B cell (primary cell): Measurements from ENCODE around the gene NHS. TPM values are rescaled to one million over a fixed set of nuclear protein-coding genes. Genes with fewer than 3 reads are reported as not detected.

Experiments used
- ATAC-seq: fragments of 200-7000 bp; cut with Tn5 transposase; one replicate; pipeline ENCODE4 v1.10.0; 2021; ENCODE audit warnings: low read depth, mild to moderate bottlenecking, moderate number of reproducible peaks, moderate library complexity
- CTCF ChIA-PET: fragments of 350-600 bp; sonication (Branson Sonifier 250); formaldehyde crosslinking; loops from one replicate; lab custom pipeline; 2021; ENCODE audit warnings: antibody characterized with exemption, inconsistent platforms; lab: Charles Lee
- POLR2A ChIA-PET: fragments of 350-600 bp; sonication (Branson Sonifier 250); formaldehyde crosslinking; loops from one replicate; lab custom pipeline; 2021; ENCODE audit warnings: antibody characterized with exemption; lab: Charles Lee
- DNase-seq: peaks from one replicate; pipeline ENCODE4 v3.0.0; 2013
- H2AFZ ChIP-seq: 2 replicates; pipeline ENCODE4 v1.6.1; 2012; ENCODE audit warnings: mild to moderate bottlenecking, low read depth, low read length; ENCODE audit not compliant: insufficient read depth, poor library complexity, severe bottlenecking
- H3K27ac ChIP-seq, 2 donors: 1 replicate in 1 of 2; 2 replicates in 1 of 2; pipeline ENCODE4 v1.5.1; 2012 to 2013; ENCODE audit warnings: low read length in 2 of 2, mild to moderate bottlenecking in 2 of 2, moderate library complexity in 1 of 2
- H3K27me3 ChIP-seq, 4 experiments: fragments of 200-600 bp in 1 of 4; sonication (generic) in 1 of 4; replicated peaks in 1 of 4; 1 replicate in 2 of 4; 2 replicates in 2 of 4; pipeline versions ENCODE4 v1.6.1 to v1.7.0; 2013 to 2016; ENCODE audit warnings: low read length in 3 of 4, mild to moderate bottlenecking in 2 of 4, mixed read lengths in 1 of 4, moderate library complexity in 1 of 4; ENCODE audit not compliant: insufficient read depth in 4 of 4, control insufficient read depth in 3 of 4; ENCODE audit errors: control extremely low read depth in 1 of 4
- H3K36me3 ChIP-seq, 2 experiments: replicated peaks in 1 of 2; 1 replicate in 1 of 2; 2 replicates in 1 of 2; pipeline versions ENCODE4 v1.6.1 to v1.7.1; 2013; ENCODE audit warnings: low read length in 1 of 2; ENCODE audit not compliant: insufficient read depth in 2 of 2, control insufficient read depth in 1 of 2; ENCODE audit errors: control extremely low read depth in 1 of 2, extremely low read depth in 1 of 2
- H3K4me1 ChIP-seq, 2 donors: fragments of 200-600 bp in 1 of 2; sonication (generic) in 1 of 2; 1 replicate in 1 of 2; 2 replicates in 1 of 2; pipeline versions ENCODE4 v1.5.1 to v1.6.1; 2013 to 2017; ENCODE audit warnings: low read length in 2 of 2; ENCODE audit not compliant: control insufficient read depth in 2 of 2, insufficient read depth in 2 of 2
- H3K4me2 ChIP-seq: replicated peaks from 2 replicates; pipeline ENCODE3; 2012; ENCODE audit warnings: mild to moderate bottlenecking, low read depth, low read length; ENCODE audit not compliant: poor library complexity, severe bottlenecking
- H3K4me3 ChIP-seq, 5 experiments: fragments of 200-600 bp in 1 of 5; sonication (generic) in 1 of 5; 1 replicate in 3 of 5; 2 replicates in 2 of 5; pipeline versions ENCODE4 v1.5.1 to v1.7.0; 2011 to 2016; ENCODE audit warnings: low read length in 4 of 5, mild to moderate bottlenecking in 4 of 5, low read depth in 2 of 5, control low read depth in 1 of 5, moderate library complexity in 1 of 5; ENCODE audit not compliant: insufficient read depth in 1 of 5; ENCODE audit errors: control extremely low read depth in 1 of 5, extremely low read depth in 1 of 5
- H3K79me2 ChIP-seq: fragments of 200-600 bp; sonication (generic); one replicate; pipeline ENCODE4 v1.6.0; 2016; ENCODE audit warnings: low read length; ENCODE audit not compliant: control insufficient read depth, insufficient read depth
- H3K9ac ChIP-seq: fragments of 200-600 bp; sonication (generic); 2 replicates; pipeline ENCODE4 v1.6.1; 2017; ENCODE audit warnings: mild to moderate bottlenecking, low read length, moderate library complexity
- H3K9me3 ChIP-seq, 3 donors: one replicate each; pipeline versions ENCODE4 v1.6.1 to v1.7.1; 2013; ENCODE audit warnings: low read length in 2 of 3; ENCODE audit not compliant: control insufficient read depth in 2 of 3, insufficient read depth in 1 of 3; ENCODE audit errors: control extremely low read depth in 1 of 3
- H4K20me1 ChIP-seq: 2 replicates; pipeline ENCODE4 v1.6.0; 2012; ENCODE audit warnings: mild to moderate bottlenecking, low read length; ENCODE audit not compliant: insufficient read depth, control insufficient read depth, poor library complexity, severe bottlenecking
- H3K27ac Mint-ChIP-seq: one replicate; pipeline ENCODE4 v1.8.0; 2021; ENCODE audit warnings: mixed read lengths
- H3K27me3 Mint-ChIP-seq: one replicate; pipeline ENCODE4 v1.8.0; 2021; ENCODE audit warnings: mixed read lengths
- H3K4me1 Mint-ChIP-seq: one replicate; pipeline ENCODE4 v1.8.0; 2021; ENCODE audit warnings: mixed read lengths
- H3K4me3 Mint-ChIP-seq: one replicate; pipeline ENCODE4 v1.8.0; 2021; ENCODE audit warnings: mixed read lengths
- H3K9me3 Mint-ChIP-seq: one replicate; pipeline ENCODE4 v1.8.0; 2022; ENCODE audit warnings: mixed read lengths; ENCODE audit not compliant: insufficient read depth
- EZH2 ChIP-seq: IDR thresholded peaks from 2 replicates; pipeline ENCODE4 v1.6.1; 2012; ENCODE audit warnings: borderline replicate concordance, low read depth, mild to moderate bottlenecking, moderate library complexity, low read length; ENCODE audit not compliant: insufficient read depth, poor library complexity, severe bottlenecking
- WGBS: methylation state at CpG from one replicate; pipeline ENCODE4 v1.1.5; 2013; ENCODE audit warnings: missing lambda C conversion rate; ENCODE audit not compliant: insufficient coverage; 5-methylcytosine and 5-hydroxymethylcytosine counted together
- intact Hi-C: fragments of 100-400 bp; cut with micrococcal nuclease; formaldehyde crosslinking; loops from one replicate; pipeline ENCODE4 v1.10.0; 2022
- polyA minus RNA-seq: library from RNA; depleted of rRNA, polyadenylated mRNA; stranded (reverse); fragments of >200 nt; gene quantifications from 2 replicates; pipeline ENCODE4 v1.2.3, GENCODE V29; 2012
- polyA plus RNA-seq: library from polyadenylated mRNA; depleted of rRNA; stranded (reverse); fragments of >200 nt; gene quantifications from 2 replicates; pipeline ENCODE4 v1.2.3, GENCODE V29; 2012
- total RNA-seq, 2 donors: library from RNA; stranded (reverse); fragments of 120-200 nt in 1 of 2; gene quantifications; 1 replicate in 1 of 2; 2 replicates in 1 of 2; pipeline versions ENCODE4 v1.2.3 to v1.2.4, GENCODE V29; 2013 to 2022
- TF ChIP-seq, protein P1 (sequence below): fragments of 200-600 bp; IDR thresholded peaks from one replicate; pipeline ENCODE4 v1.8.0; 2022; ENCODE audit warnings: antibody characterized with exemption, mild to moderate bottlenecking

The NHS gene
- total RNA-seq = not detected in 2 replicates
- 0.05 TPM for total RNA-seq (2013)
- not detected in 2 replicates for polyA plus RNA-seq
- polyA minus RNA-seq = under 0.01 TPM in 1 of 2 replicates, not detected in the other

DNA sequence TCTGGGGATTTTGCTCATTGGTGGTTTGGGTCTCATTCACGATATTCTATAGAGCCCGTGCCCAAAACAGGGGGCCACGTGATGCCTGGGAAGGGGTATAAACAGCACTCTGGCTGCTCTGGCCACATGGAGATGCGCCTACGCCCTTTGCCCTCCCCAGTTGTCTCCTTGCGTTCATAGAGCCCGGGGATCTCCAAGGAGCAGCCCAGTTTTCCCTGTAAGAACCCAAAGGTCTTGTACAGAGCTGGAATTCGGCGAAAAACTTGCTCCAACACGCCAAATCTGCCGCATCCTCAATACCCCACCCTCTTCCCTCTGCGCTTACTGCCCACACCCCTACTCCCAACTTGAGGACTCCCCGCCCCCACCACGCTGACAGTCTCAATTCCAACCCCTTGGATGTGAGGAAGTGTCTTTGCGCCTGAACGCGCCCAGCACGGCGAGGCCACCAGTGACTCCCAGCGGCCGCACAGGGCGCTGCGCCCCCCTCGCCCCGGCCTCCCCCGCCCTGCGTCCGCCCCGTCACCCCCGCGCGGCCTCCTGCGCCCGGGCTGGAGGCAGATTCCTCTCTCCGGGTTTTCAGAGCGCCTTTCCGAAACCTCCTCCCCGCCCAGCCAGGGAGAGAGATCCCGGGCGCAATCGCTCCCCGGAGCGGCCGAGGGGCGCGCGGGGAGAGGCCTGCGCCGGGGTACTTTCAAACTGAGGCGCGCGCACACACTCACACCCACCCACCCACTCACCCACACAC lies at the start of gene NHS:
NHS (plus strand) TSS at position 582 of the 748 bp plus-strand sequence. CDS start 558 bp downstream, outside the sequence.
- Histone ChIP-seq H3K4me3 (no peak within 1 kb of the TSS), H3K4me1 (no peaks in the 10 kb centered on the region), H3K9me3 (no peaks in the 10 kb centered on the region), H3K9ac (no peak within 1 kb of the TSS), H3K36me3 (no peaks in the 10 kb centered on the region), H4K20me1 (no peaks in the 10 kb centered on the region), H3K79me2 (no peaks in the 10 kb centered on the region), H3K4me2 (no peak within 1 kb of the TSS), H3K27me3 (peaks cover 0 to 14% (median 0%) of the 10 kb centered on the region in 4 experiments), H2AFZ (no peak within 1 kb of the TSS), H3K27ac (no peak within 1 kb of the TSS)
- CTCF ChIA-PET = no interaction called here
- H3K4me3 Mint-ChIP-seq = no peak within 1 kb of the TSS
- POLR2A ChIA-PET = no interaction called here
- WGBS = 3% methylated on average over 25 of the region's 52 CpGs
- TF ChIP-seq, protein P1, sequence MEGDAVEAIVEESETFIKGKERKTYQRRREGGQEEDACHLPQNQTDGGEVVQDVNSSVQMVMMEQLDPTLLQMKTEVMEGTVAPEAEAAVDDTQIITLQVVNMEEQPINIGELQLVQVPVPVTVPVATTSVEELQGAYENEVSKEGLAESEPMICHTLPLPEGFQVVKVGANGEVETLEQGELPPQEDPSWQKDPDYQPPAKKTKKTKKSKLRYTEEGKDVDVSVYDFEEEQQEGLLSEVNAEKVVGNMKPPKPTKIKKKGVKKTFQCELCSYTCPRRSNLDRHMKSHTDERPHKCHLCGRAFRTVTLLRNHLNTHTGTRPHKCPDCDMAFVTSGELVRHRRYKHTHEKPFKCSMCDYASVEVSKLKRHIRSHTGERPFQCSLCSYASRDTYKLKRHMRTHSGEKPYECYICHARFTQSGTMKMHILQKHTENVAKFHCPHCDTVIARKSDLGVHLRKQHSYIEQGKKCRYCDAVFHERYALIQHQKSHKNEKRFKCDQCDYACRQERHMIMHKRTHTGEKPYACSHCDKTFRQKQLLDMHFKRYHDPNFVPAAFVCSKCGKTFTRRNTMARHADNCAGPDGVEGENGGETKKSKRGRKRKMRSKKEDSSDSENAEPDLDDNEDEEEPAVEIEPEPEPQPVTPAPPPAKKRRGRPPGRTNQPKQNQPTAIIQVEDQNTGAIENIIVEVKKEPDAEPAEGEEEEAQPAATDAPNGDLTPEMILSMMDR = no peak
- no peak for TF ChIP-seq EZH2
- no peak for ATAC-seq
- H3K4me1 Mint-ChIP-seq = no peaks in the 10 kb centered on the region
- DNase-seq = no peak
- peaks cover 33% of the 10 kb centered on the region for H3K27me3 Mint-ChIP-seq
- H3K27ac Mint-ChIP-seq = no peak within 1 kb of the TSS
- intact Hi-C loops = no loop called here
- no peaks in the 10 kb centered on the region for H3K9me3 Mint-ChIP-seq

DNA sequence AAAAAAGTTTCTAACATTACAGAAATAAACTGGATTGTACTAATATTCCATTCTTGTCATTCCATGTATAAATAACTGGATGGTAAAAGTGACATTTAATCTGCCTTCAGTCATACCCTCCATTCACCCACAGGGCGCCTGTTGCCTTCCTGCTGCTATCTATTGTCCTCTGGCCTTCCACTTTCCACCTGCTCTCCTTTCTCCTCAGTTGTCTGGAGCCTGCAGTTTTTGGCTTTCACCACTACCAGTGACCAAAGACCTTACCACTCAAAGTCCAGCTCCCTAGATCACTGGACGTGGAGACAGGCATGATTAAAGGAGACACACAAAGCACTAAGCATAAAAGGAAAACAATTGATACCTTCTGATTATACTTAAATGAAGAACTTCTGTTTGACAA lies 46.2 kb upstream of the NHS start:
- no peak overlapping the region for H2AFZ ChIP-seq
- CTCF ChIA-PET = no interaction called here
- WGBS = no CpG with 5 or more reads among the region's 2 CpGs
- ATAC-seq = no peak
- Mint-ChIP-seq H3K4me3 (no peak overlapping the region), H3K4me1 (no peaks in the 10 kb centered on the region), H3K9me3 (no peaks in the 10 kb centered on the region), H3K27me3 (no peaks in the 10 kb centered on the region), H3K27ac (no peak overlapping the region)
- H3K9ac ChIP-seq = no peak overlapping the region
- H3K4me3 ChIP-seq = no peak overlapping the region
- DNase-seq = no peak
- POLR2A ChIA-PET = no interaction called here
- H3K4me1 ChIP-seq = no peaks in the 10 kb centered on the region
- H3K79me2 ChIP-seq = no peaks in the 10 kb centered on the region
- H4K20me1 ChIP-seq = no peaks in the 10 kb centered on the region
- H3K9me3 ChIP-seq = no peaks in the 10 kb centered on the region
- intact Hi-C loops = no loop called here
- H3K27ac ChIP-seq = no peak overlapping the region
- H3K4me2 ChIP-seq = no peak overlapping the region
- TF ChIP-seq EZH2 = no peak
- TF ChIP-seq, protein P1 = no peak
- H3K27me3 ChIP-seq = no peaks in the 10 kb centered on the region
- no peaks in the 10 kb centered on the region for H3K36me3 ChIP-seq
